ENCODE results near the gene BMPER.

DNA sequence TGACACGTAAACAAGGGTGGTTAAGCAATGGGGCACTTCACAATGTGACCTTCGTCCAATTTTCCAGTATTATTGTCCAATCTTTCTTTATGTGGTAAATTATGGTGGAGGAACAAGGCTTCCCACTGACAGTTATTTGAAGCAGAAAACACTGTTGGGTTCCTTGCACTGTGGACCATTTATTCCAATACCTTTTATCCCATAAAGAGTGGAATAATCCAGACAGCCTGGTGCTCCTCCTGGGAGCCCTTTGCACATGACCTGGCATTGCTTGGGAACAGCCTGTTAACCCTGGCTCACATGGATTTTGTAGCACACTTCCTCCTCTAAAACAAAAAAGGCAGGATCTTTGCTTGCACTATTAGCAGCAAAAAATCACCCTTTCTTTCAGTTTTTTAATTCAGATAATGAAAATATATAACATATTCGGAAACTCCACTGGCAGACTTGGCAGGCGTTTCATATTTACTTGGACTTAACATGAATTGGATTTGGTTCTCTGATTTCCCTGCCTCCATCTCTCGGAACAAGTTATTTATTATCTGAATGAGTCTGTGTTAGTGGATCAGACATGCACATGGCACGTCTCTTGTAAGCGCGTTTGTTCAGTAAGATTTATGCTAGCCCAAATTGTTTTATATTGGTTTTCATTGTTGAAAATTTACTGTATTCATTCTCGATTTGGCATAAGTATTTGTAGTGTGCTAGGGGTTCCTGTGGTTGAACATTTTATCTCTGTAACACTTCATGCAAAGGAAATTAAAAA lies 59.3 kb downstream of the BMPER start:
- TF ChIP-seq HCFC1 (IDR thresholded peaks at IDR 0.05; ENCODE audit: low read length) (no peak), NFIC (IDR thresholded peaks at IDR 0.05; ENCODE audit: low read depth, low read length) (no peak), TBL1XR1 (IDR thresholded peaks at IDR 0.05; ENCODE audit: low read depth, low read length) (no peak), POLR2A (IDR thresholded peaks at IDR 0.05; ENCODE audit: low read depth, low read length) (no peak), SREBF2 (IDR thresholded peaks at IDR 0.05; ENCODE audit: low read length) (no peak), PAX5 (IDR thresholded peaks at IDR 0.05; ENCODE audit: borderline replicate concordance, low read depth, low read length) (no peak)
- TF ChIP-seq, protein P1, sequence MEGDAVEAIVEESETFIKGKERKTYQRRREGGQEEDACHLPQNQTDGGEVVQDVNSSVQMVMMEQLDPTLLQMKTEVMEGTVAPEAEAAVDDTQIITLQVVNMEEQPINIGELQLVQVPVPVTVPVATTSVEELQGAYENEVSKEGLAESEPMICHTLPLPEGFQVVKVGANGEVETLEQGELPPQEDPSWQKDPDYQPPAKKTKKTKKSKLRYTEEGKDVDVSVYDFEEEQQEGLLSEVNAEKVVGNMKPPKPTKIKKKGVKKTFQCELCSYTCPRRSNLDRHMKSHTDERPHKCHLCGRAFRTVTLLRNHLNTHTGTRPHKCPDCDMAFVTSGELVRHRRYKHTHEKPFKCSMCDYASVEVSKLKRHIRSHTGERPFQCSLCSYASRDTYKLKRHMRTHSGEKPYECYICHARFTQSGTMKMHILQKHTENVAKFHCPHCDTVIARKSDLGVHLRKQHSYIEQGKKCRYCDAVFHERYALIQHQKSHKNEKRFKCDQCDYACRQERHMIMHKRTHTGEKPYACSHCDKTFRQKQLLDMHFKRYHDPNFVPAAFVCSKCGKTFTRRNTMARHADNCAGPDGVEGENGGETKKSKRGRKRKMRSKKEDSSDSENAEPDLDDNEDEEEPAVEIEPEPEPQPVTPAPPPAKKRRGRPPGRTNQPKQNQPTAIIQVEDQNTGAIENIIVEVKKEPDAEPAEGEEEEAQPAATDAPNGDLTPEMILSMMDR (IDR thresholded peaks at IDR 0.05 in 2 of 3, conservative IDR thresholded peaks at IDR 0.05 in 1 of 3; ENCODE audit: control insufficient read depth in 2 of 3, extremely low read depth in 1 of 3, insufficient read depth in 1 of 3, low read depth in 3 of 3, low read length in 3 of 3): no peak
